ENCODE data around the gene SMPDL3A.
"Not testable (repeated sequence)": the region's sequence is repeated elsewhere in the genome, so short reads cannot be mapped to it uniquely, and the experiment has no call there.

- not testable (repeated sequence) for TF ChIP-seq EZH2 (IDR thresholded peaks at IDR 0.05; ENCODE audit: borderline replicate concordance, insufficient read depth, low read depth, low read length, poor library complexity, severe bottlenecking); CTCF (IDR thresholded peaks at IDR 0.05)
These were observed 40.1 kb upstream of the SMPDL3A start for GRCh38 chr6:122748945-122749344.

Data from B cell (primary cell).